ENCODE results near the gene OPCML.

DNA sequence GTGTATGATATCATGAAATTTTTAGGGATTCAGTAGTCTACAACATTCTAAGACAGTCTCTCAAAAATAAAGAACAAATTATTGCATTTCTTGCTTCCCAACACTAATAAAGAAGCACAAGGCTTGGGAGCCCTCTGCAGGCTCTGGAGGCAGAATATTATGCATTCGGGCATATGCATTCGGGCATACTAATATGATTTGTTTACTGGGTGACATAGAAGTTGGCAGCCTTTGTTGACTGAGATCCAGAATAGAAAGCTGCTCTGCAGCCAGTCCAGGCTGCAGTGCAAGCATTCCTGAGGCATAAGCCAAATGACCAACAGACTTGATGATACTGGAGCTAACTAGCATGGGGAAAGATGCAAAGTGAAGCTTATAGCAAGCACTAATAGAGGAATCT lies 945.5 kb downstream of the OPCML start:
- TF ChIP-seq, protein P1, sequence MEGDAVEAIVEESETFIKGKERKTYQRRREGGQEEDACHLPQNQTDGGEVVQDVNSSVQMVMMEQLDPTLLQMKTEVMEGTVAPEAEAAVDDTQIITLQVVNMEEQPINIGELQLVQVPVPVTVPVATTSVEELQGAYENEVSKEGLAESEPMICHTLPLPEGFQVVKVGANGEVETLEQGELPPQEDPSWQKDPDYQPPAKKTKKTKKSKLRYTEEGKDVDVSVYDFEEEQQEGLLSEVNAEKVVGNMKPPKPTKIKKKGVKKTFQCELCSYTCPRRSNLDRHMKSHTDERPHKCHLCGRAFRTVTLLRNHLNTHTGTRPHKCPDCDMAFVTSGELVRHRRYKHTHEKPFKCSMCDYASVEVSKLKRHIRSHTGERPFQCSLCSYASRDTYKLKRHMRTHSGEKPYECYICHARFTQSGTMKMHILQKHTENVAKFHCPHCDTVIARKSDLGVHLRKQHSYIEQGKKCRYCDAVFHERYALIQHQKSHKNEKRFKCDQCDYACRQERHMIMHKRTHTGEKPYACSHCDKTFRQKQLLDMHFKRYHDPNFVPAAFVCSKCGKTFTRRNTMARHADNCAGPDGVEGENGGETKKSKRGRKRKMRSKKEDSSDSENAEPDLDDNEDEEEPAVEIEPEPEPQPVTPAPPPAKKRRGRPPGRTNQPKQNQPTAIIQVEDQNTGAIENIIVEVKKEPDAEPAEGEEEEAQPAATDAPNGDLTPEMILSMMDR (IDR thresholded peaks at IDR 0.05; ENCODE audit: low read depth, low read length, missing input control): no peak
- TF ChIP-seq, protein P2, sequence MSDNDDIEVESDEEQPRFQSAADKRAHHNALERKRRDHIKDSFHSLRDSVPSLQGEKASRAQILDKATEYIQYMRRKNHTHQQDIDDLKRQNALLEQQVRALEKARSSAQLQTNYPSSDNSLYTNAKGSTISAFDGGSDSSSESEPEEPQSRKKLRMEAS (IDR thresholded peaks at IDR 0.05): no peak
- TF ChIP-seq JUND (IDR thresholded peaks at IDR 0.05): no peak
